LHCN-M2 (cell line): ENCODE measurements around the gene KIF23. TPM values are rescaled to one million over a fixed set of nuclear protein-coding genes. Genes with fewer than 3 reads are reported as not detected.

Experiments
- DNase-seq: peaks from one replicate; pipeline ENCODE4 v3.0.0-alpha.2; 2012; ENCODE audit warnings: low read depth
- total RNA-seq: library from RNA; depleted of rRNA; stranded (reverse); fragments of >200 nt; gene quantifications from 2 replicates; pipeline ENCODE4 v1.2.3, GENCODE V29; 2014

KIF23 gene
- total RNA-seq, 1 experiment from 2014 or later, result 134 TPM

- DNase-seq, result peak; percentile 71
Measured at GRCh38 chr15:69394556-69395282, 19.4 kb upstream of the KIF23 start.

DNA sequence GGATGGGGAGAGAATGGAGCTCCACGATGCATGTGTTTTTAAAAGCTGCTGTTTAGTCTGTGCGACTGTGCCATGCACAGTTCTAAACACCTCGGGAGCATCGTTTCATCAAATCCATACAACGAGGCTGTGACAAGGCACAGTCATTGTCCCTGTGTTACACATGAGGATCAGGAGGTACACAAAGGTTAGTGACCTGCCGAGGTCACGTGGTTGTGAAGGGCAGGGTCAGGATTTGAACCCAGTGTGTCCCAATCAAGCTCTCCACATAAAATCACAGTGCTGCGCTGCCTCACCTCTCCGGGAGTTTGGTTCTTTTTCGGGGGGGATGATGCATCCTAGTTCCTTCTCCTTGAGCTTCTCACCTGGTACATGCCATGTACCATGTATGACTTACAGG lies 18.7 kb upstream of the KIF23 start:
- DNase-seq, result no peak

GRCh38 chr15:69395991-69396390 lies 18.2 kb upstream of the KIF23 start:
- no peak for DNase-seq

- peak; percentile 53 for DNase-seq
Measured at GRCh38 chr15:69398491-69398891, 15.7 kb upstream of the KIF23 start.

DNA sequence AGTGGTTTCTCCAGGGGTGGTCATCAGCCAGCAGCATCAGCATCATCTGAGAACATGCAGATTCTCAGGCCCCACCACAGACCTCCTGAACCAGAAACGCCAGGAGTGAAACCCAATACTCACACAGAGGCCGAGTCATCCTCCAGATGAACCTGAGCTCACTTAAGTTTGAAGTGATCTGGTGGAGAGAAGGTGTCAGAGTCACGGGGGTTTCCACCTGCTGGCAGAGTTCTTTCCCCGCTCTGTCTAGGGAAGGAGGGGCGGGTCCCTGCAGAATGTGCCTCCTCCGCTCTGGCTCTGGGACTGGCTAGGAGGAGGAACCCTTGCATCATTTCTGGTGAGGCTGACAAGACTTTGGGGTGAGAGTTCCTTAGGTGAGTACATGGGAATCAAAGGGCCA lies 13.3 kb upstream of the KIF23 start:
- DNase-seq, result no peak

DNA sequence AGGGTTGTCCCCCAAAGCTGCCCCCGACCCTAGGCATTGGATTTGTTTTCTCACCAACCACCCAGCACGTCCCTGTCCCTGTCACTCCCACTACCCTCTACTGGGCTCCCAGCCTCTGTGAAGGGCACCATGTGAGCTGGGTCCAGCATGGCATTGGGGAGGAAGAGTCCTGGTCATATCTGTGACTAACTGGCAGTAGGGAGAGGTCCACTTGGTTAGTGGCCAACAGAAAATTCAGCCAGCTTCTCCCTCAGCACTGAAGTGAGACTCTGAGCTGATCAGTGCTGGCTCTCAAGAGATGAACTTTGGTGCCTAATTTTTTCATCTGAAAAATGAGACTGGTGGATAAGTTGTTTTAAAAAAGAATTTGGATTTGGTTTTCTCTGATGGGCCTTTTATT lies 11.3 kb upstream of the KIF23 start:
- DNase-seq, result no peak

GRCh38 chr15:69403594-69403993 lies 10.6 kb upstream of the KIF23 start:
- peak; percentile 94 for DNase-seq

DNA sequence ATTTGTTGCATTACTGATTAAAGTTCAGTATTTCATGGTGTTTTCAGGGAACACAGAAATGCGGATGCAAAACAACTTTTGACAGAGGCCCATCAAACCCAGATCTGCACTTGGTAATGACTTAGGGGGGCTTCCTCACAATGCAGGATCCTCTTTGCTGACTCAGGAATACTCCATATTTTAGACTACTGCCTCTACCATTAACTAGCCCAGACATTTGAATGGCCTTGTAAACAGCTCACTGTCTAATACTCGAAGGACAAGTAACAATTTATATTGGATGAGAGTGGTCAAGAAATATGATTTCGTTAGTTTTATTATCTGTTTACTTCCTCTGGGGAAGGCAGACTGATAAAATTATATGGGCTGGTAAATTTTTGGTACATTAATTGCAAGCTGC lies 9.0 kb upstream of the KIF23 start:
- no peak for DNase-seq

DNA sequence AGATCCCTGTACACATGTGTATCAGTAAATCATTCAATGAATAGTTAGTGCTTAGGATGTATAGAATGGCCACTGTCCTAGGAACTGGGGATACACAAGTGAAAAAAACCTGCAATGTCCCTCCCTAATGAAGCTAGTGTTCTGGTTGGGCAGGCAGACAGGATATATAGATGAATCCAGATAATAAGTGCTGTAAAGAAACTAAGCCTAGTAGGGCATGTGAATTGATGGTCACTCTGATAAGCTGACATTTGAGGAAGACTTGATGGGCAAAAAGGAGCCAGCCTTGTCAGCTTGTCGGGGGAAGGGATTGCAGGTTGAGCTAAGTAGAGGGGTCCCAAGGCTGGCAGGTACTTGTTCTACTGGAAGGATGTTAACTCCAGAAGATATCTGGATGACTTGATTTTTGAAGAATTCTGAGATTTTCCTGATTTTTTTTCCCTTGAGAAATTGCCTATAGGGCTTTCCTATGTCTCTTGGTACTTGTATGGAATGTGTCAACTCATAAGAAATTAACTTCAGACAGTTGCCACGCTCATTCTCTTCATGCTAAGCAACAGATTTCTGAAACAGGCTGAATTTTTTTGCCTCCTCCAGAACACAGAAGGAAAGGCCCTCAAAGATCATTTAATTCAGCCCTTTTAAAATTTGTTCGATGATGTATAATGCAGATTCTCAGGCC lies 6.3 kb upstream of the KIF23 start:
- DNase-seq, result no peak

GRCh38 chr15:69408841-69409240 lies 5.3 kb upstream of the KIF23 start:
- no peak for DNase-seq

- DNase-seq, result peak; percentile 78
Measured at GRCh38 chr15:69410248-69410874, 3.8 kb upstream of the KIF23 start.

DNA sequence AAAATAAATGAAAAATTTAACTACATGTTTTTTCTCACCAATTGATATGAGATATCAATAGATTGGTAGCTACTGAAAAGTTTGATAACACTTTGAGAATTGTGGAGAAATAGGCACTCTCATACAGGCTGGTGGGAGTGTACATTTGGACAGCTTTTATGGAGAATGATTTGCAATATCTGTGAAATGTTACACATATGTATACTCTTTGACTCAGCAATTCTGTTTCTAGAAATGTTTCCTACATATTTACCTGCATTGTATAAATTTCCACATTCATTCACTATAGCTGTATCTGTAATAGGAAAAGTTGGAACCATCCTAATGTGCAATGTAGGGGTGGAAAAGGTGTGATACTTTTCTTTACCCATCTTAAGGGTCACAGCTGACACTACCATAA lies 1.9 kb upstream of the KIF23 start:
- no peak for DNase-seq

DNA sequence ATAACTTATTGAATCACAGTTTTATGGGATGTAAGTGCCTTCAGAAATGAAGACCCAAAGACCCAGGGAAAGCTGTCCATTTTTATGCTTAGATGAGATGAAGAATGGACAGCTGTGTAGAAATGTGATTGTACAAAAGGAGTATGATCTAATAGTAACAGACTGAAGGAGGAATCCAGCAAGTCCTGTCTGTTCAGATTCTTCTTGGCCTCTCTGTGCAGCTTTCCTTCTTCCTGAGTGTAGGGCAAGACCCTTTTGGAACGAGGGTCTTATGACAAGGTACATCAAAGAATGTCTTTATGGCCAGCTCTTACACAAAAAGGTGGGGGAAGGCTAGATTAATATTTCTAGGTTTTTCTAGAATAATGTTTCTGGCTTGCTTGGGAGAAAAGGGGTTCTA lies 1.4 kb upstream of the KIF23 start:
- no peak for DNase-seq

DNA sequence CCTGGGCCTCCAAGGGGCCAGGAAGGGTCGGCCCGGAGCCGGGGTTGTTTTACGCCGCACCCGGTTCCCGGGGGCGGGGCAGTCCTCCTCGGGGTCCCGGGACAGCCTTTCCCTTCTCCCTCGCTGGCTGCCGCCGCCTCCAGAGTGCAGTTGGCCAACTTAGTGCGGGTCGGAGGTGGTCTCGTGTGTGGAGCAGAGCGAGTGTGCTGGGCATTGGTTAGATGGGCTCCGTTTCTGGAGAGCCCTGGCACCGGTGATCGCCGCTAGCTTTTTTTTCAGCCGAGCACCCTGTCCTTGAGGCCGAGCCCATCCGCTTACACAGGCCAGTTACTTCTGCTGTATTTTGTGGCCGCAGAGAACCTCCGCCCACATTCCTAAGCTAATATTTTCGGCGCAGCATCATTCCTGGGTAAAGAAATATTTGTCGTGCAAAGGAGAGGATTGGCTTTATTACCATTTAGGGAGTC lies 585 bp downstream of the KIF23 start:
- peak; percentile 91 for DNase-seq

DNA sequence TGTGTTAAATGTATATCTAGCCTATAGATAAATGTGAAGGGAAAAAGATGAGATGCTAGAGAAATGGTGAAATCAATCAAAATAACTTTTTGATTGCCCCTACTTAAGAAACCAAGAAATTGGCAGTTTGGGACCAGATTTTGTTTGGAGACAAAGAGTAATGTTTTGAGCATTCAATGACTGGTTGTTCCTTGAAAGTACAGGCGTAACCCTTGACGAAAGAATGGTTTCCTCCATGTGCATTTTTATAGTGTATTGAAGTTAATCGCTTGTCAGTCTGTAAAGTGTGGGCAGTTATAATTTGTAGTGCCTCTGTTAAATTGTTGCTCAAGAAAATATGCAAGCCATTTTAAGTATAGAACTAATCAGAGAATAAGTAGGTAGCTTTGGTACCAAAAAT lies 1.2 kb downstream of the KIF23 start:
- no peak for DNase-seq

DNA sequence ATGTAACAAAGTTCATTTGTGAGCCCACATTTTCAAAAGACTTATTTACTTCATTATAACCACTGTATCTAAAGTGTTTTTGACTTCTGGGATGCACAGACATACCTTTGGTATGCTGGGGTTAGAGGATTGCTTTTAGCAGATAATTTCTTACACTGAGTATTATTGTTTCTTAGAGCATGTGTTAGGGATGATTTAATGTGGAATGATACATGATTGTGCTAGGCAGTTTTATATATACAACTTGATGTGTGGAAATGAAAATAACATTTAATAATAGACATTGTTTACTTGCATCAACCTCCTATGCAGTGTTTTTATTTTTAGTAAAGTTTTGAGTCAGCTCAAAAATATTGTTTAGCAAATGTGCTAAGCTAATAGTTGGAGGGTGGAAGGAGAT lies 3.4 kb downstream of the KIF23 start:
- no peak for DNase-seq

GRCh38 chr15:69421498-69421897 lies 7.3 kb downstream of the KIF23 start:
- no peak for DNase-seq

- DNase-seq, result no peak
Measured at GRCh38 chr15:69422336-69422895, 8.3 kb downstream of the KIF23 start.

DNA sequence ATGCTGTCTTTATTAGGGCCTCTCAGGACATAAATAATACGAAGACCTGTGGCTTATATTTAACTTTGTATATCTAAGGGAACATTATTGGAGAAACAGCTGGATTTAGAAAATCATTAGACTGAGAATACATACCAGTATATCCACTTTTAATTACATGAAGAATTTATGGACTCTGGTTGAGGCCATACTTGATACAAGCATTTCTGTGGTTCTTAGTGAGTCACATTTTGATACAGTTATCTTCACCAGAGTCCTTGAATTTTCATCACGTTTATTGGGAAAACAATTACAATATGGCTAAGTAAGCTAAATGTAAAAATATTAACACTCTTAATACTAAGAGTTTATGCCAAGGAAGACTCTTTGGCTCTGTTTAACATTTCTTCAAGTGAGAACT lies 9.9 kb downstream of the KIF23 start:
- no peak for DNase-seq

GRCh38 chr15:69424748-69425413 lies 10.7 kb downstream of the KIF23 start:
- DNase-seq, result no peak

DNA sequence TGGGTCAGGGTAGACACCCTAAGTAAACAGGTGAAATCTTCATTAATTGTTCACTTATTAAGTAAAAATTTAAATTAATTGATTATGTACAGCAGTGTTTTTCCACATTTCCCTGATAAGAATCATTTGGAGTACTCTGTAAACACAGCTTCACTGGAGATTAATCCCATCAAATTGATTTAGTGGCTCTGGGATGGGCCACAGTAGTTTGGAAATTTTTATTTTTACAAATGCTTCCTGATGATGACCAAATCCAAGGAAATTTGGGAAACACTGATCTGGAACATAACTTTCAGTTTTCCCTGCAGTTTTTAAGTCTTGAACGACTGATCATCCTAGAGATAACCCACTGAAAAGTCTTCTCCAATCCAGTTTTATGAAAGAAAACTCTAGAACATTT lies 19.7 kb downstream of the KIF23 start:
- DNase-seq, result no peak

DNA sequence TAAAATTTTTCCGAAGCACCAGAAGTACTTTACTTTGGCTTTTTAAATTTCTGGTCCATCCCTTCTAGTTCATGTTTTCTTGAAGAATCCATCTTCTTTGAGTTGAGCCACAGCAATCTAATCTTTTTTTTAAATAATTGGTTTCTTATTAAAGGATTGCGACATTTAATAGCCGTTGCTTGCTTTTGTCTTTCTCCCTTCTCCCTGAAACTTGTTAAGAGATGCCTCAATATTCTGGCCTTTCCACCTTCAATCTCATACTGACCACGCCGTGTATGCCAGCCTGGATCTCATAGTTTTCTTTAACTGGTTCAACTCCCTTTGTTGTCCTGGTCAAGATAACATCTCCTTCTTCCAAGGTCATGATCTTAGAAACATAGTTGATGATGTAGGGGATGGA lies 20.1 kb downstream of the KIF23 start:
- no peak for DNase-seq
